HEK293 (cell line): ENCODE data around the gene DNAH3.

ENCODE experiments used
- MEIS1 ChIP-seq: sonication (generic); formaldehyde crosslinking; IDR thresholded peaks from 2 replicates; pipeline ENCODE4 v1.8.1; 2022; ENCODE audit warnings: missing genetic modification reagents, mild to moderate bottlenecking, borderline replicate concordance
- ZNF530 ChIP-seq: fragments of 450-650 bp; formaldehyde crosslinking; IDR thresholded peaks from 2 replicates; pipeline ENCODE4 v1.5.1; 2016; ENCODE audit warnings: low read depth, missing biosample characterization, missing genetic modification characterization
- ZNF670 ChIP-seq: fragments of 450-650 bp; formaldehyde crosslinking; IDR thresholded peaks from 2 replicates; pipeline ENCODE4 v1.5.1; 2016; ENCODE audit warnings: missing biosample characterization, missing genetic modification characterization, low read depth
- ZNF792 ChIP-seq: fragments of 450-650 bp; formaldehyde crosslinking; IDR thresholded peaks from 2 replicates; pipeline ENCODE4 v1.5.1; 2016; ENCODE audit warnings: missing biosample characterization, missing genetic modification characterization
- TF ChIP-seq, protein P1 (sequence below): fragments of 450-650 bp; formaldehyde crosslinking; IDR thresholded peaks from 2 replicates; pipeline ENCODE4 v1.5.1; 2016; ENCODE audit warnings: missing biosample characterization, missing genetic modification characterization
- TF ChIP-seq, protein P2 (sequence below): fragments of 450-650 bp; formaldehyde crosslinking; IDR thresholded peaks from 2 replicates; pipeline ENCODE4 v1.5.1; 2016; ENCODE audit warnings: missing biosample characterization, missing genetic modification characterization, borderline replicate concordance
- TF ChIP-seq, protein P3 (sequence below): fragments of 450-650 bp; formaldehyde crosslinking; IDR thresholded peaks from 2 replicates; pipeline ENCODE4 v1.5.1; 2016; ENCODE audit warnings: missing biosample characterization, missing genetic modification characterization

DNA sequence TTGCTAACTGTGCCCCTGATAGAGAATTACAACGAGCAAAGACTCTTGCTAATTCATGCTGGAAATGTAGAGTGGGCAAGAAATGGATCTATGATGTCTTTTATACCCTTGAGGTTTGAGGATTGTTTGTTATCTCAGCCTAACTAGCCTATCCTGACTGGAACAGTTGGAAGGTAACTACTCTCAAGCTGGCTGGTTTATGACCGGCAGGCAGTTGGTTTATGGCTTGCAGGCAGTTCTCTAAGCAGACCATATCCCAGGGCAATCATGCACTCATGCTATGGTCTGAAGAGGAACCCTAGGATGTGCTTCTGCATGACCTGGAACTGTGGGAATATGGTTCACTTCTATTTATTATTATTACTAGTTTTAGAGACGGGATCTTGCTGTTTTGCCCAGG lies 201.0 kb downstream of the DNAH3 start:
- TF ChIP-seq ZNF670 (no peak), ZNF792 (tag by site-specific recombination) (no peak), ZNF530 (tag by site-specific recombination) (no peak), MEIS1 (CRISPR knock-in tag) (no peak)
- TF ChIP-seq, protein P1, sequence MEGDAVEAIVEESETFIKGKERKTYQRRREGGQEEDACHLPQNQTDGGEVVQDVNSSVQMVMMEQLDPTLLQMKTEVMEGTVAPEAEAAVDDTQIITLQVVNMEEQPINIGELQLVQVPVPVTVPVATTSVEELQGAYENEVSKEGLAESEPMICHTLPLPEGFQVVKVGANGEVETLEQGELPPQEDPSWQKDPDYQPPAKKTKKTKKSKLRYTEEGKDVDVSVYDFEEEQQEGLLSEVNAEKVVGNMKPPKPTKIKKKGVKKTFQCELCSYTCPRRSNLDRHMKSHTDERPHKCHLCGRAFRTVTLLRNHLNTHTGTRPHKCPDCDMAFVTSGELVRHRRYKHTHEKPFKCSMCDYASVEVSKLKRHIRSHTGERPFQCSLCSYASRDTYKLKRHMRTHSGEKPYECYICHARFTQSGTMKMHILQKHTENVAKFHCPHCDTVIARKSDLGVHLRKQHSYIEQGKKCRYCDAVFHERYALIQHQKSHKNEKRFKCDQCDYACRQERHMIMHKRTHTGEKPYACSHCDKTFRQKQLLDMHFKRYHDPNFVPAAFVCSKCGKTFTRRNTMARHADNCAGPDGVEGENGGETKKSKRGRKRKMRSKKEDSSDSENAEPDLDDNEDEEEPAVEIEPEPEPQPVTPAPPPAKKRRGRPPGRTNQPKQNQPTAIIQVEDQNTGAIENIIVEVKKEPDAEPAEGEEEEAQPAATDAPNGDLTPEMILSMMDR (tag by site-specific recombination), result no peak
- TF ChIP-seq, protein P2, sequence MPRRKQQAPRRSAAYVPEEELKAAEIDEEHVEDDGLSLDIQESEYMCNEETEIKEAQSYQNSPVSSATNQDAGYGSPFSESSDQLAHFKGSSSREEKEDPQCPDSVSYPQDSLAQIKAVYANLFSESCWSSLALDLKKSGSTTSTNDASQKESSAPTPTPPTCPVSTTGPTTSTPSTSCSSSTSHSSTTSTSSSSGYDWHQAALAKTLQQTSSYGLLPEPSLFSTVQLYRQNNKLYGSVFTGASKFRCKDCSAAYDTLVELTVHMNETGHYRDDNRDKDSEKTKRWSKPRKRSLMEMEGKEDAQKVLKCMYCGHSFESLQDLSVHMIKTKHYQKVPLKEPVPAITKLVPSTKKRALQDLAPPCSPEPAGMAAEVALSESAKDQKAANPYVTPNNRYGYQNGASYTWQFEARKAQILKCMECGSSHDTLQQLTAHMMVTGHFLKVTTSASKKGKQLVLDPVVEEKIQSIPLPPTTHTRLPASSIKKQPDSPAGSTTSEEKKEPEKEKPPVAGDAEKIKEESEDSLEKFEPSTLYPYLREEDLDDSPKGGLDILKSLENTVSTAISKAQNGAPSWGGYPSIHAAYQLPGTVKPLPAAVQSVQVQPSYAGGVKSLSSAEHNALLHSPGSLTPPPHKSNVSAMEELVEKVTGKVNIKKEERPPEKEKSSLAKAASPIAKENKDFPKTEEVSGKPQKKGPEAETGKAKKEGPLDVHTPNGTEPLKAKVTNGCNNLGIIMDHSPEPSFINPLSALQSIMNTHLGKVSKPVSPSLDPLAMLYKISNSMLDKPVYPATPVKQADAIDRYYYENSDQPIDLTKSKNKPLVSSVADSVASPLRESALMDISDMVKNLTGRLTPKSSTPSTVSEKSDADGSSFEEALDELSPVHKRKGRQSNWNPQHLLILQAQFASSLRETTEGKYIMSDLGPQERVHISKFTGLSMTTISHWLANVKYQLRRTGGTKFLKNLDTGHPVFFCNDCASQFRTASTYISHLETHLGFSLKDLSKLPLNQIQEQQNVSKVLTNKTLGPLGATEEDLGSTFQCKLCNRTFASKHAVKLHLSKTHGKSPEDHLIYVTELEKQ (tag by site-specific recombination), result no peak
- TF ChIP-seq, protein P3, sequence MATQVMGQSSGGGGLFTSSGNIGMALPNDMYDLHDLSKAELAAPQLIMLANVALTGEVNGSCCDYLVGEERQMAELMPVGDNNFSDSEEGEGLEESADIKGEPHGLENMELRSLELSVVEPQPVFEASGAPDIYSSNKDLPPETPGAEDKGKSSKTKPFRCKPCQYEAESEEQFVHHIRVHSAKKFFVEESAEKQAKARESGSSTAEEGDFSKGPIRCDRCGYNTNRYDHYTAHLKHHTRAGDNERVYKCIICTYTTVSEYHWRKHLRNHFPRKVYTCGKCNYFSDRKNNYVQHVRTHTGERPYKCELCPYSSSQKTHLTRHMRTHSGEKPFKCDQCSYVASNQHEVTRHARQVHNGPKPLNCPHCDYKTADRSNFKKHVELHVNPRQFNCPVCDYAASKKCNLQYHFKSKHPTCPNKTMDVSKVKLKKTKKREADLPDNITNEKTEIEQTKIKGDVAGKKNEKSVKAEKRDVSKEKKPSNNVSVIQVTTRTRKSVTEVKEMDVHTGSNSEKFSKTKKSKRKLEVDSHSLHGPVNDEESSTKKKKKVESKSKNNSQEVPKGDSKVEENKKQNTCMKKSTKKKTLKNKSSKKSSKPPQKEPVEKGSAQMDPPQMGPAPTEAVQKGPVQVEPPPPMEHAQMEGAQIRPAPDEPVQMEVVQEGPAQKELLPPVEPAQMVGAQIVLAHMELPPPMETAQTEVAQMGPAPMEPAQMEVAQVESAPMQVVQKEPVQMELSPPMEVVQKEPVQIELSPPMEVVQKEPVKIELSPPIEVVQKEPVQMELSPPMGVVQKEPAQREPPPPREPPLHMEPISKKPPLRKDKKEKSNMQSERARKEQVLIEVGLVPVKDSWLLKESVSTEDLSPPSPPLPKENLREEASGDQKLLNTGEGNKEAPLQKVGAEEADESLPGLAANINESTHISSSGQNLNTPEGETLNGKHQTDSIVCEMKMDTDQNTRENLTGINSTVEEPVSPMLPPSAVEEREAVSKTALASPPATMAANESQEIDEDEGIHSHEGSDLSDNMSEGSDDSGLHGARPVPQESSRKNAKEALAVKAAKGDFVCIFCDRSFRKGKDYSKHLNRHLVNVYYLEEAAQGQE (tag by site-specific recombination), result no peak
